ENCODE results near the gene C5orf63.

The C5orf63 gene

GRCh38 chr5:127042593-127042992 lies 30.7 kb downstream of the C5orf63 start:
- no peaks in the 10 kb centered on the region for H3K4me1 ChIP-seq (ENCODE audit: low read length)
- H3K9me3 ChIP-seq (replicated peaks; ENCODE audit: insufficient read depth, low read length) = no peaks in the 10 kb centered on the region
- H3K4me3 ChIP-seq (ENCODE audit: low read length) = no peak overlapping the region
- no peak overlapping the region for H3K27ac ChIP-seq (ENCODE audit: low read length)
- H3K9ac ChIP-seq (ENCODE audit: low read length) = no peak overlapping the region
- H3K9me2 ChIP-seq (replicated peaks; ENCODE audit: insufficient read depth, low read length) = no peaks in the 10 kb centered on the region
- H3K4me2 ChIP-seq (ENCODE audit: low read depth, low read length) = no peak overlapping the region
- H4K20me1 ChIP-seq (ENCODE audit: insufficient read depth, low read length) = no peaks in the 10 kb centered on the region
- no peaks in the 10 kb centered on the region for H3K36me3 ChIP-seq (replicated peaks; ENCODE audit: insufficient read depth, low read length)
- no peak for DNase-seq
- H3K79me2 ChIP-seq (ENCODE audit: low read length) = no peaks in the 10 kb centered on the region
- no peaks in the 10 kb centered on the region for H3F3A ChIP-seq (ENCODE audit: insufficient read depth, low read length)
- no peaks in the 10 kb centered on the region for H3K27me3 ChIP-seq (replicated peaks; ENCODE audit: insufficient read depth, low read length)
- H2AFZ ChIP-seq (ENCODE audit: low read length) = no peak overlapping the region
- TF ChIP-seq CTCF (IDR thresholded peaks at IDR 0.05; ENCODE audit: low read length) = peak; percentile 15
- TF ChIP-seq EZH2 (optimal IDR thresholded peaks at IDR 0.05; ENCODE audit: low read depth, low read length) = no peak

- no peak for DNase-seq
- Histone ChIP-seq H3K9me2 (replicated peaks; ENCODE audit: insufficient read depth, low read length) (no peaks in the 10 kb centered on the region), H3K4me1 (ENCODE audit: low read length) (no peaks in the 10 kb centered on the region), H3K27ac (ENCODE audit: low read length) (no peak overlapping the region), H3K9ac (ENCODE audit: low read length) (no peak overlapping the region), H2AFZ (ENCODE audit: low read length) (no peak overlapping the region), H3K79me2 (ENCODE audit: low read length) (no peaks in the 10 kb centered on the region), H3K36me3 (replicated peaks; ENCODE audit: insufficient read depth, low read length) (no peaks in the 10 kb centered on the region), H3K4me2 (ENCODE audit: low read depth, low read length) (no peak overlapping the region), H3K4me3 (ENCODE audit: low read length) (no peak overlapping the region), H3K9me3 (replicated peaks; ENCODE audit: insufficient read depth, low read length) (no peaks in the 10 kb centered on the region), H3K27me3 (replicated peaks; ENCODE audit: insufficient read depth, low read length) (no peaks in the 10 kb centered on the region), H3F3A (ENCODE audit: insufficient read depth, low read length) (no peaks in the 10 kb centered on the region), H4K20me1 (ENCODE audit: insufficient read depth, low read length) (no peaks in the 10 kb centered on the region)
- TF ChIP-seq EZH2phosphoT487 (IDR thresholded peaks at IDR 0.05; ENCODE audit: low read length) (no peak), EZH2 (optimal IDR thresholded peaks at IDR 0.05; ENCODE audit: low read depth, low read length) (no peak), CTCF (IDR thresholded peaks at IDR 0.05; ENCODE audit: low read length) (no peak)
Observed at GRCh38 chr5:127041571-127041970, 31.7 kb downstream of the C5orf63 start.

- Histone ChIP-seq H3K79me2 (ENCODE audit: low read length) (no peaks in the 10 kb centered on the region), H3K4me2 (ENCODE audit: low read depth, low read length) (no peak overlapping the region), H3K4me1 (ENCODE audit: low read length) (0 out of 2 replicates have a peak, but pooled peaks cover 4% of the 10 kb centered on the region), H3K27me3 (replicated peaks; ENCODE audit: insufficient read depth, low read length) (no peaks in the 10 kb centered on the region), H3K9me2 (replicated peaks; ENCODE audit: insufficient read depth, low read length) (no peaks in the 10 kb centered on the region), H3K27ac (ENCODE audit: low read length) (no peak overlapping the region), H4K20me1 (ENCODE audit: insufficient read depth, low read length) (no peaks in the 10 kb centered on the region), H3K9ac (ENCODE audit: low read length) (no peak overlapping the region), H3K9me3 (replicated peaks; ENCODE audit: insufficient read depth, low read length) (no peaks in the 10 kb centered on the region), H2AFZ (ENCODE audit: low read length) (no peak overlapping the region), H3K36me3 (replicated peaks; ENCODE audit: insufficient read depth, low read length) (no peaks in the 10 kb centered on the region), H3K4me3 (ENCODE audit: low read length) (no peak overlapping the region), H3F3A (ENCODE audit: insufficient read depth, low read length) (no peaks in the 10 kb centered on the region)
- TF ChIP-seq EZH2phosphoT487 (IDR thresholded peaks at IDR 0.05; ENCODE audit: low read length) (no peak), CTCF (IDR thresholded peaks at IDR 0.05; ENCODE audit: low read length) (no peak), EZH2 (optimal IDR thresholded peaks at IDR 0.05; ENCODE audit: low read depth, low read length) (no peak)
- no peak for DNase-seq
Observed at GRCh38 chr5:127040796-127041520, 32.3 kb downstream of the C5orf63 start.
